ENCODE measurements around the gene OLFML2B. TPM values are rescaled to one million over a fixed set of nuclear protein-coding genes. Genes with fewer than 3 reads are reported as not detected.

OLFML2B gene
- total RNA-seq, 3 donors from 2014 or later: 1.4 to 29.6 (median 5.0) TPM

GRCh38 chr1:162000053-162000420, 23.6 kb downstream of the OLFML2B start:
- no peak for ATAC-seq
- TF ChIP-seq CTCF (IDR thresholded peaks at IDR 0.05): no peak
- intact Hi-C loops (cut with DNase I, micrococcal nuclease): no loop called here
- Histone ChIP-seq H3K9me3 (no peaks in the 10 kb centered on the region), H3K36me3 (ENCODE audit: low read depth) (no peaks in the 10 kb centered on the region), H3K4me3 (no peak overlapping the region), H3K4me1 (ENCODE audit: low read depth) (no peaks in the 10 kb centered on the region)
- no peak for DNase-seq

GRCh38 chr1:161999301-162000052, 24.2 kb downstream of the OLFML2B start:
- Histone ChIP-seq H3K9me3 (no peaks in the 10 kb centered on the region), H3K4me3 (no peak overlapping the region), H3K4me1 (ENCODE audit: low read depth) (no peaks in the 10 kb centered on the region), H3K36me3 (ENCODE audit: low read depth) (no peaks in the 10 kb centered on the region)
- DNase-seq (no peak), ATAC-seq (no peak)
- no peak for TF ChIP-seq CTCF (IDR thresholded peaks at IDR 0.05)
- intact Hi-C loops (cut with DNase I, micrococcal nuclease): no loop called here

GRCh38 chr1:161998811-161999210, 24.9 kb downstream of the OLFML2B start:
- Histone ChIP-seq H3K36me3 (ENCODE audit: low read depth) (no peaks in the 10 kb centered on the region), H3K9me3 (no peaks in the 10 kb centered on the region), H3K4me1 (ENCODE audit: low read depth) (no peaks in the 10 kb centered on the region), H3K4me3 (no peak overlapping the region)
- DNase-seq (no peak), ATAC-seq (no peak)
- intact Hi-C loops (cut with DNase I, micrococcal nuclease): no loop called here
- TF ChIP-seq CTCF (IDR thresholded peaks at IDR 0.05): no peak

DNA sequence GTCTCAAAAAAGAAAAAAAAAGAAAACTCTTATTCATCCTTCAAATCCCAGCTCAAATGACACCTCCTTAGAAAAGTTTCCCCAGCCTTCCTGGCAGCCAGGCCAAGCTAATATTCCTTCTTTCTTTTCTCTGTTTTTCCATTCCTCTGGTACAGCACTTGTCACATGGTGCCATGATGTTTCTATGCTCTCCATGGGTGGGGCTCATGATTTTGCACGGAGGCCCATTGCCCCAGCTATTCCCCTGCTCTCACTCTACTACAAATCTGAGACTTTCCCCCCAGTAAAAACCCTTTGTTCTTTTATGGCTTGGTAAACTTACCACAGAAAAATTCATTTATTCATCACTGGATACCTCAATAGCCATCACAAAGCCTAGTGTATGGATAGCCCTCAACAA, 26.5 kb downstream of the OLFML2B start:
- Histone ChIP-seq H3K4me3 (no peak overlapping the region), H3K9me3 (no peaks in the 10 kb centered on the region), H3K4me1 (ENCODE audit: low read depth) (no peaks in the 10 kb centered on the region), H3K36me3 (ENCODE audit: low read depth) (no peaks in the 10 kb centered on the region)
- TF ChIP-seq CTCF (IDR thresholded peaks at IDR 0.05): no peak
- intact Hi-C loops (cut with DNase I, micrococcal nuclease): no loop called here
- ATAC-seq: no peak
- DNase-seq: no peak

DNA sequence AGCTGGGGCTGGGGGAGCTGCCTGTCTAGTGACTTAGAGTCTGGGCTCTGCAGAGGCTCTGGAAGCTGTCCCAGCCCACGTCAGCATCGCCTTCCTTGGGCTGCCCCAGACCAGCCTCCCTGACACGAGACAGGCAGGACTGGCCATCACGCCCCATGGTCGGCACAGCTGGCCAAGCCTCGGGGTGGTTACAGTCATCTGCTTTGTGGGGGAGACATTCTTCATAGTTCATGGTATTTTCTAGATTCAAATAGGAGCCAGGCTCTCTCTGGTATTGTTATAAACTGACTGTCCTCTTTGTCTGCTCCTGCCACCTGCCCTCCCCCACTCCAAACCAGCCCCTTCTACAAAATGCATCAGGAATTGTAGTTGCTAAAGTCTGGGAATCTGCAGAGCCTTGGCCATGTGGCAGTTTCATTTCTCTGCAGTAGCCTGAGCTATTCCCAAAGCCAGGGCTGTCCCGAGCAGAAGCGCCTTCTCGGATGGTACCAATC, 29.4 kb downstream of the OLFML2B start:
- Histone ChIP-seq H3K4me3 (no peak overlapping the region), H3K36me3 (ENCODE audit: low read depth) (no peaks in the 10 kb centered on the region), H3K4me1 (ENCODE audit: low read depth) (no peaks in the 10 kb centered on the region), H3K9me3 (no peaks in the 10 kb centered on the region)
- no peak for DNase-seq
- no peak for ATAC-seq
- TF ChIP-seq CTCF (IDR thresholded peaks at IDR 0.05): no peak
- intact Hi-C loops (cut with DNase I, micrococcal nuclease): no loop called here

Data from mucosa of descending colon (tissue), 3 donors.